NOMO-1 (cell line): ENCODE measurements around the gene QRFP.
"Not testable (repeated sequence)": the region's sequence is repeated elsewhere in the genome, so short reads cannot be mapped to it uniquely, and the experiment has no call there.

Experiments used
- DNase-seq, 2 experiments: peaks; one replicate each; lab custom pipeline; 2025; ENCODE audit not compliant: unreplicated experiment in 2 of 2; lab: John Stamatoyannopoulos, UW

The QRFP gene

DNA sequence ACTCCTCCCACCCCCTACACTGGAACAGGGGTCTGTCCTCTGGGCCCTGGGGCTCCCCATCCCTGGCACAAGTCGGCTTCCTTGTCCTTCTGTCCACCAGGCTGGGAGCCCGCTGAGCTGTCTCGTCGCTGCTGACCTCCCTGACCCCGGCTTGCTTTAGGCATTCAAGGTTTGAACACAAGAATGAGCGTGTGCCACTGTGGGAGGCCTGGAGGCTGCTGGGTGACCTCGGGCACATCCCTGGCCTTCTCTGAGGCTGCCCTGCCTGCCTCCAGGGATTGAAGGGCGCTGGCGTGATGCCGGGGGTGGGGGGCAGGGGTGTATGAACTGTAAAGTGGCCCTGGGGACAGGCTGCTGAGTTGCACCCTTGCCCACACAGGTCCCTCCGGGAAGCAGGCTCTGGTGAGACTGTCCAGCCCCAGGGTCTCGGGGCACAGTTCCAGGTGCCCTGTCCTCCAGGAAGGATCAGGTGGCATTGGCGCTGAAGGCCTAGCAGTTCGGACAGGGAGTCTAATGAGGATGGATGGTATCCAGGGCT lies 24.2 kb upstream of the QRFP start:
- no peak for DNase-seq

DNA sequence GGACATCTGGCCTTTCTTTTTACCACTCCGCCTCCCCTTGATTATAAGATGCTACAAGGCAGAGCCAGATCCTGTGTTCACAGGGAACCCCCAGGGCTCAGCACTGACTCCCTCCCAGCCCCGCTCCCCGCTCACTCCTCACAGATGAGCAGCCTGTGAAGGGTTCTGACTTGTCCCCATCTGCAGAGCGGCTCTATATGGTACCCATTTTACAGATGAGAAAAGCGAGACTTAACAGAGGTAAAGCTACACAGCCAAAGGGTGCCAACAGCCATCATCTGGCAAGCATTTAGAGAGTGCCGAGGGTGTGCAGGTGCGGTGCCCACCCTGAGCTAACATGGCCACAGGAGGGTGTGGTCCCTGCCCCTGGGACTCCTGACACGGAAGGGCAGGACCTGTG lies 23.6 kb upstream of the QRFP start:
- DNase-seq: no peak

DNA sequence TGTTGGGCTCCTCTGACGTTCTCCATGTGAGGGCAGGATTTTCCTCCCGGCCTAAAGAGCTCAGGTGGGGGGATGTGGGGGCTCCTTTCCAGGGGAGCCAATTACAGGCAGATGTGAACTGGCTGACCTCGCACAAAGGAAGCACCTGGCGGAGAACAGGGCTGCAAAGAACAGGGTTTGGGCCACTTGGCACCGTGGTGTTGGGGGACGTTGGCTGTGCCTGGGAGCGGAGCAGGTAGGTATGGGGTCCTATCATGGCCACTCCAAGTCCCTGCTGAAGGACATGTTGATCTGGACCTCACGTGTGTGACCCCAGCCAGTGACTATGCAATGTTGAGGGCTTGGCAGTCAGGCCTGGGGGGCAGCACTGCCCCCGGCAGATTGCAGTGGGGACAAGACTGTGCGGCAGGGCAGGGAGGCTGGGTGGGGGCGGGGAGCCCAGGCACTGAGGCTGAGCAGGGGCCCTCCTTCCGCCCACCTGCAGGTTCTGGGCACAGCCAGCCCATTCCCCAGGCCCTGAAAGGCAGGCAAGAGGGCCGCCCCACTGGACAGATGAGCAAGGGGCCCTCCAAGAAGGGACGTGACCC lies 23.0 kb upstream of the QRFP start:
- no peak for DNase-seq

DNA sequence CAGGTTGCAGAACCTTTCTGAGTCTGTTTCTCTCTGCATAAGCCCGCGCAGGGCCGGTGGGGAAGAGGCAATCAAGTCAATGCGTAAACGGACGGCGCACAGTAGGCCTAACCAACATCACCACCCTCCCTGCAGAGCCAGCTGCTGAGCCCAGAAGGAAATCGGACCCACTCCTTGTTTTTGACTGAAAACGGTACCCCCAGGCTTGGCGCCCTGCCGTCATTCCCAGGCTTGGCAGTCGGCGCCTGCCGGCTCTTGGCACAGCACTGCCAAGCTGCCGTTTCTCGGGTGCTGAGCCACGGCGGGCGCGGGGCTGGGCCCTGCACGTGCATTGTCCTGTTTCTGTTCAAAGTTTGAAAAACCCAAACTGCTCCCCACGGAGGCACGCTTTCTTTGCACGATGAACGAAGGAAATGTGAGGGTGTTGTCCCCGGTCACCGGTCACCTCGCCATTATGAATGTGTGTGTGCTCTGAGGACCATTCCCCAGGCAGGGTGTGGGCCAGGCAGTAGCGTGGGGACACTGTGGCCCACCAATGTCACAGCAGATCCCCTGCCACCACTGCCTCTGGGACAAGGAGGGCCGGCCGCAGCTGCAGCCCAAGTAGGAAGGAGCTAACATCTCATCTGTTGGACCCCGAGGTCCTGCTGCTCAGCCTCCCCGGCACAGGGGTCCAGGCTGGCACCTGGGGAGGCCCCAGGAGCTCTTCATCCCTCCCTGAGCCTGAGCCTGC lies 22.4 kb upstream of the QRFP start:
- DNase-seq: no peak

DNA sequence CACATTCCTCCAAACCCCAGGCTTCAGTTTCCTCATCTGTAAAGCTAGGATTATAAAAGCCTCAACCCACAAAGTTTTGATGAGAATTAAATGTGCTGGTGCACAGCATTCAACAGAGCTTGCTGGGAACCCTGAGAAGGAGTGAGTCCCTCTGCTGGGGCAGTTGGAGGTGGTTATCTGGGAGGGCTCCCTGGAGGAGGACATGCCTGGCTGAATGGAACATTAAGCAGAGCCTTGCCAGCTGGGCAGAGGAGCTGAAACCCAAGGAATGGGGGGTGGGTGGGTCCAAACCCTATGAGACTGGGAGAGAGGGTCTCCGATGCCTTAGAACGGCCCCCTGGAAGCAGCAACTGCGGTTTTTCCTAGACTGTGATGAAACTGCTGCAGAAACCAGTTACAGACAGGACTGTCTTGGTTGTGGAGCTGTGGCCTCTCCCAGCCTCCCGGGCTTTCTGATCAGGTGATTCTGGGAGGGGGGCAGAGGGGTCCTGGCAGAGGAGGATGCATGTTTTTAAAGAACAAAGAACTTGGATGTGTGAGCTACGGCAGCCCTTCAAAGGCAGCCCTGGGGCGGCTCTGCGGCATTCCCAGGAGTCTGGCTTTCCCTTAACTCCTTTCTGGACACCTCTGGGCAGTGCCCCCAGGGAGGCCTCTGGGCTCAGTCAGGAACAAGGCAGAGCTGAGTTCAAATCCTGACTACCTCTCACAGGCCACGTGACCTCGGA lies 21.7 kb upstream of the QRFP start:
- no peak for DNase-seq

DNA sequence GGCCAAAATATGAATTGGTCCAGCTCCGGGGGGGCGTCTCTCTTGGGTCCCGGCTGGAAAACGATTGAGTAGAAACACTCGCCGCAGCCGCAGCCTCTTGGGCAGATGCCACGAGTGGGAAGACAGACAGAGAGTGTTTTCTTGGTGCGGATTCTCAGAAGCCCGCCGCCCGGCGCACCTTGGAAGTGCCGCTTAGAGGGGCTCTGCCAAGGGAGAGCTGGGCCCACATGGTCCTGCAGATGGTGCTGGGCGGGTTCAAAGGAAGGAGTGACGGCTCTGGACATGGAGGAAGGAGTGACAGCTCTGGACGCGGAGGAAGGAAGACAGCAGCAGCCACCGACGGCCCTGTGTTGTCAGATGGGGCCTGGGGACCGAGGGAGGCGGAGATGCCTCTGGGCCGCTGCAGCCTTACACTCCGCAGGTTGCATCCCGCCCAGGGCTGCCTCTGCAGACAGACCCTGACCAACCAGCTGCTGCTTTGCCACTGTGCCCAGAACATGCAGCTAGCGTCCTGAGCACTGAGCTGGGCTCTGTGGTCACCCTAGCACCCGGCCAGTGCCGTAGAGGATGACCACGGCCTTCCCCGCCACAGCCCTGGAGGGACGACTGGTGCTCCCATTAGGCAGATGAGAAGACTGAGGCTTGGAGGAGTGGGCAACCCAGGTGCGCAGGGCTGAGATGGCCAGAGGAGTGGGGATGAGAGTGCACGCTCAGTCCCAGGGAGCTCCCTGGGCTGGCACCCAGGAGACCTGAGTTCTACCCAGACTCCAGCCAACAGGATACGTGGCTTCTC lies 20.8 kb upstream of the QRFP start:
- DNase-seq: no peak

DNA sequence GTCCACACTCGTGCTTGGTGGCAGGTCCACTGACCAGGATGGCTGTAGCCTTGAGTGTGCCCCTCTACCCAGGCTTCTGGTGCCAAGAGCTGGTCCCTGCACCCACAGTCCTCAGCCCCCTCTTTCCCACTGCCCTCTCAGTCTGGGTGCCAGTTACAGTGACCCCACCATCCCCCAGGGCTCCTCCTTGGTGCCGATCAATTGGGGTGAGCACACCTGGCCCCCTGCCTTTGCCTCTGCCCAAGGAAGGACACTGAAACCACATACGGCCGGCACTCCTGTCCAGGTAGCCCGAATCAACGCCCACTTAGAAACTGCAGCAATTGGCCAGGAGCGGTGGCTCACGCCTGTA lies 18.5 kb upstream of the QRFP start:
- no peak for DNase-seq

DNA sequence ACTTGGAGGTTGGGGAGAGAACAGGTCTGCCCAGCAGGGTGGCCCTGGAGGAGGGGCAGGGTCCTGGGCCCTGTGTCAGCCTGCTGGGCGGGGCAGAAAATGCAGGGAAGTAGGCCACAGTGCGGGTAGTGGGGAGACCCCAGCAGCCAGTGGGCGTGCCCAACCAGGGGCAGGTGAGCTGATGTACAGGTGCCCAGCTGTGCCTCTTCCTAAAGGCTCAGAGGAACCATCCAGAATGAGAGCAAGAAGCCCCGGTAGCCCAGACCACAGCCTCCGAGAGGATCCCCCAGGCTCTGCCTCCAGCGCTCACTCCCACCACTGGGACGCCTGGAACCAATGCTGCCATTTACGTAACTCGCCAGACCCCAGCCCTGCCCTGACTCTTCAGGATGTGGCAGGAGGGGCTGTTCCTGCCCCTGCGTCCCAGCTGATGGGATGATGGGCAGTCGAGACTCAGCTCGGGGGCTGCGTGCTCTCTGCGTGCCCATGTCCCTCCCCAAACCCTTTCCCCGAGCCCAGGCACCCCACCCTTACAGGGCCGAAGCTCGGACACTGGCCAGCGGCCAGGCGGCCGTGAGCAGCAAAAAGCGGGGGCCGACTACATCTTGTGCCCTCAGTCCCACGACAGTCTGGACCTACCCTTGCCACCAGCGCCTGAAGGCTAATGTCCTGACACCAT lies 17.9 kb upstream of the QRFP start:
- no peak for DNase-seq

DNA sequence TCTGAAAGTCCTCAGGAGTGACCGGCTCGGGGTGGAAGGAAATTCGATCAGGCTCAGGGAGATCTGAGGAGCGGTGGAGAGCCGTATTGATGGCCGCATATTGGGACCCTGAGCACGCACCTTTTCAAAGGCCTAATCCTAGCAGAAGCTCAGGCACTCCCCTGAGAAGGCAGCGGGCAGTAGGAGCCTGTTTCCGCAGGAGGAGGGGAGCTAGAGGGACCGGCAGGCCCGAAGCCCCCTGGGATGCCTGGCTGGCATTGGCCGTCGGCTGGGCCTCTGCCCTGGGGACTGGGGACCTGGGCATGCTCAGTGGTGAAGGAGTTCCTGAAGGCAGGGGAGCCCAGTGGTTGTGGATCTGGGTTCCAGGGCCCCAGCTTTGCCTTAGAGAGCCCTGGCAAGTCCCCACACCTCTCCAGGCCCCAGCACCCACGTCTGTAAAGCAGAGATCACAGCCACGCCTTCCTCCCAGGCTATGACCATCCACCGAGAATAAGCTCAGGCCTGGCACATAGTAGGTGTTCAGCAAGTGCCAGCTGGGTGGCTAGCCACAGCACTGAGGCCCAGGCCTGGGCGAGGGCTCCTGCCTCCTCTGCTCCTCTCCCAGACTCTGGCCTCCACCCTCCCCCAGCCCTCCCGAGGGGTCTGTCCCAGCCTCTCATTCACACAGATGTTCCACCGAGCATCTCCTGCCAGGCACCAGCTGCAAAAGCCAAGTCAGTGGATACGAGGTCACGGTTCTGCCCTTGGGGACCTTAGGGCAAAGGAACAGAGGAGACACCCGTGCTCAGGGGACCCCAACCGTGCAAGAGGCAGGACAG lies 17.2 kb upstream of the QRFP start:
- no peak for DNase-seq

DNA sequence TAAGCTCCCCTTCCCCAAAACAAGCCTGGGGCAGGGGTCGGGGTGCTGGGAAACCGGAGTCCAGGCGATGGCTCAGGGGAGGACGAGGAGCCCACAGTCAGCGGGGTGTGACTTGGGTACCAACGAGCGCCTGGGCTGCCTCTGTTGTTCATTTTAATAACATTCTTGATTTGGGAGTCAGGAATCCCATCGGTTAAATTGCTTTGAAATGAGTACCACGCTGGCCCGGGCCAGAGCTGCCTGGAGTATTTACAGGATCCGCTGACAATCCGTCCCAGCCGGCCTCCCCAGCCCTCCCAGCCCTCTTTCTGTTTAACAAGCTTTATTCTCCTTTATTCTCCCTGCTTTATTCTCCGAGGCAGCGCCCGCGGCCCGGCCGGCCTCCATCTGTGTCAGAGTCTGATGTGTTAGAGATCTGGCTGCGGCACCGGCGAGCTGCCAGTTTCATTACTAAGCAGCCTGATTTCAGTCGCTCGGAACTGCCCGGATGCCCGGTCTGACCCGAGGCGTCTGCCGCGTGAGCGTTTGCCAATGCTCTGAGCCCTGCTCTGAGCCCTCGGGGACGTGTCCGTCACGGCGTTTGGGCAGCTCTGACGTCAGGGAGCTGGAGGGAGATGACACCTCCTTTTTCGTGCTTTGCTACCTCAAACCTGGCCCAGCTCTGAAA lies 16.5 kb upstream of the QRFP start:
- DNase-seq: no peak

DNA sequence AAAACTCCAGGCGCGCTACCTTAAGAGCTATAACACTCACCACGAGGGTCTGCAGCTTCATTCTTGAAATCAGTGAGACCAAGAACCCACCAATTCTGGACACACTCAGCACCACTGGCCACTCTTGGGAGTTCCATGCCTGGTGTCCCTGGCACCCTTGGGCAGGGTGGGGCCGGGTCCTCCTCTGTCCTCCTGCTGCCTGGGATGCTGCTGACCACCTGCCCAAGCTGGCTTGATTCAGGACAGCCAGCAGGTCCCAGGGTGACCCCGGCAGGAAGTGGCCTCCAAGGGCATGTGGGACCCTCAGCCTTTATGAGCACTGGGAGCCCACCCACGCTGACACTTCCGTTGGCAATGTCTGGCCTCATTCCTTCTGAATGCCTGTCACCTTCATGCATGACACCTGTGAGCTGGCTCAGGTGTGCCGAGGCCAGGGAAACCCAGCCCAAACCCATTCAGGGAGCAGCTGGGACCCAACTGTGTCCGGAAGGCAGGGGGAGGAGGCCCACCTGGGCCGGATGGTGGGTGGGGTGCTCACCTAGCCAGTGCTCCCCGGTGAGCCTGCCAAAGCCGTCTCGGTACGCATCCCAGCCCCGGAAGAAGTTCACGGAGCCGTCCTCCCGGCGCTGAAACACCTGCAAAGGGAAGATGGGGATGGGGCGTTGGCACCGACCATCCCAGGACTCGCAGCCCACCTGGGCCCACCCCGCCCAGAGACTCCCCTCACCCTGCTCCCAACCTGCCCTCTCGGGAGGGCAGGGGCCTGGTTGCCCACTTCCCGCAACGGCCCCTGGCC lies 14.8 kb upstream of the QRFP start:
- DNase-seq: no peak

DNA sequence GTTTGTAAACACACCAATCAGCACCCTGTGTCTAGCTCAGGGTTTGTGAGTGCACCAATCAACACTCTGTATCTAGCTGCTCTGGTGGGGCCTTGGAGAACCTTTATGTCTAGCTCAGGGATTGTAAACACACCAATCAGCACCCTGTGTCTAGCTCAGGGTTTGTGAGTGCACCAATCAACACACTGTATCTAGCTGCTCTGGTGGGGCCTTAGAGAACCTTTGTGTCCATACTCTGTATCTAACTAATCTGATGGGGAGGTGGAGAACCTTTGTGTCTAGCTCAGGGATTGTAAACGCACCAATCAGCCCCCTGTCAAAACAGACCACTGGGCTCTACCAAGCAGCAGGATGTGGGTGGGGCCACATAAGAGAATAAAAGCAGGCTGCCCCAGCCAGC lies 14.1 kb upstream of the QRFP start:
- DNase-seq: not testable (repeated sequence)

DNA sequence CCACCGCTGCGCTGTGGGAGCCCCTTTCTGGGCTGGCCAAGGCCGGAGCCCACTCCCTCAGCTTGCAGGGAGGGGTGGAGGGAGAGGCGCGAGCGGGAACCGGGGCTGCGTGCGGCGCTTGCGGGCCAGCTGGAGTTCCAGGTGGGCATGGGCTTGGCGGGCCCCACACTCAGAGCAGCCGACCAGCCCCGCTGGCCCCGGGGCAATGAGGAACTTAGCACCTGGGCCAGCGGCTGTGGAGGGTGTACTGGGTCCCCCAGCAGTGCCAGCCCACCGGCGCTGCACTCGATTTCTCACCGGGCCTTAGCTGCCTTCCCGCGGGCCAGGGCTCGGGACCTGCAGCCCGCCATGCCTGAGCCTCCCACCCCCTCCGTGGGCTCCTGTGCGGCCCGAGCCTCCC lies 13.4 kb upstream of the QRFP start:
- DNase-seq: not testable (repeated sequence)

DNA sequence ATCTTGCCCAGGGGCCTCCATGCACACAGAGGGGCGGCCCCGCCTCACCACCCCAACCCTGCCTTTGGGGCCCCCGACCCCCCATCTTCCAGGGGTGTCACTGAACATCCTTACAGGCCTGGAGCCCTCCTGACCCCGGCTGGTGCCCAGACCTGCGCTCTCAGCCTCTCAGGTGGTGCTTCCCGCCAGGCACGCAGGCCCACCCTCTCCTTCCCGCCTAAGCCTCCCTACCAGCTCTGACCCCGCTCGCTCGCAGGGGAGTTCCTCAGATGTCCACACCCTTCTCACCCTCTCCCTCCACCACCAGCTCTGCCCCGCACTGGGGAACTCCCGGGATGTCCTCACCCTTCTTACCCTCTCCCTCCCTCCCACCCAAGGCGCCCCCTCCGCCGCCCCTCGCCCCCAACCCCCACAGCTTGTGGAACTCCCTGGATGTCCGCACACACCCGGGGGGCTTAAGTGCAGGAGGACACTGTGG lies 12.3 kb upstream of the QRFP start:
- DNase-seq: no peak

DNA sequence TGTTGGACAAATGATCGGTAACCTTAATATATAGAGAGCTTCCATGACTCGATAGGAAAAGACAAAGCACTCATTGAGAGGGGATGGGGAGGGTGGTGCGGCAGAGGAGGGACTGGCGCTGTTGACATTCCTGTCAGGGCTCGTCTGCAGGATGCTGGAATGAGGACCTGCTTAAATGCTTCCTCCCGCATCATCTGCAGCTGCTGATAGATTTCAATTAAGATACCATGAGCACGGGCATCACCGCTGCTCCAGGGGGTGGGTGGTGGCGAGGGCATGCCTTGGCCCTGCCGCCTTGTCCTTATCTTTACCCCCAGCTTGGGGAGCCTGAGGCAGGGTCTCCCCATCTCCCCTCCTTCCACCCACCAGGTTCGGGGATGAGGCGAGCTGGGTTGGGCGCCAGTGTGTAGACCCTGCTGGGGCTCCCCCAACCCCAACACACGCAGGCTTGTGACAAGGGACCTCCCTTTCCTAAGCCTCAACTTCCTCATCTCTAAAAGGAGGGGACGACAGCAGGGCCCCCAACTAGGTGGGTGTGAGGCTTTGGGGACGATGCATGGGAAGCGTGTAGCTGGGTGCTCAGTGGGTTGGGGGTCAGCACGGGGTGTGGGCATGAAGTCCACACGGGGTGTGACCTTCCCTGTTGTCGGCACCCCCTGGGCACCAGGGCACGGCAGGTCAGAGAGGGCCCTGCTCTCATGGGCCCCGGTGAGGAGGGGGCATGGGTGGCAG lies 11.7 kb upstream of the QRFP start:
- no peak for DNase-seq

DNA sequence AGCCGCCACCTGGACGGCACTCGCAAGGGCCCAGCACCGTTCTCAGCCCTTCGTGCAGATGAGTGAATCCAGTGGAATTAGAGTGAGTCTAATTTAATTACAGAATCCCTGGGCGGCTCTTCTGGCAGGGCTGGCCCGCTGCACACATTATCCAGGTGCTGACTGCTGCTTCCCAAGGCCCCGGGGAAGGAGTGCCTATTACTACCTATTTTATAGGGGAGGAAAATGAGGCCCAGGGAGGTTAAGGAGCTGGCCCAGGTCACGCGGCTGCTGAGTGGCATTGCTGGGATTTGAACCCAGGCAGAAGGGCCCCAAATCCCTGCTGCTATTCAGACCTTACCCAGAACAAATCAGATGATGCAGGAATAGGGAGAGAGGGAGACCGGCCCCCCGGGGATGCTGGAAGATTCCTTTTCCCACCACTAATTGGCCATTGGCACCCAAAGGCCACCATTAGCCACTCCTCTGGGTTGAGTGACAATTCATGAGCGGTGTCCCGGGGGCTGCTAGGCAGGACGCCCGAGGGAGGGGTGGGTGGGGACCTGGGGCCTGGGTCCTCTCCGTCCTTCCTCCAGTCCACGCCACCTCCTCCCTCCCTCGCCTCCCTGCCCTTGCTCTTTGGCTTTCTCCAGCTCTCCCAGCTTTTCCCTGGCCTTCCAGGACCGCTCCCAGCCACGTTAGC lies 10.3 kb upstream of the QRFP start:
- DNase-seq: no peak
